Loucy (cell line): ENCODE data around the gene ACVRL1.
"Not testable (repeated sequence)": the region's sequence is repeated elsewhere in the genome, so short reads cannot be mapped to it uniquely, and the experiment has no call there.

Source experiments
- CTCF ChIP-seq: fragments of 200-600 bp; sonication (generic); conservative IDR thresholded peaks from 2 replicates; pipeline ENCODE4 v1.5.1; 2014; ENCODE audit warnings: mild to moderate bottlenecking, antibody characterized with exemption, low read length
- EZH2phosphoT487 ChIP-seq: fragments of 200-600 bp; IDR thresholded peaks from 2 replicates; pipeline ENCODE4 v1.6.1; 2018; ENCODE audit warnings: antibody characterized with exemption, mild to moderate bottlenecking, moderate library complexity, borderline replicate concordance

- TF ChIP-seq CTCF, EZH2phosphoT487: not testable (repeated sequence)
Observed at GRCh38 chr12:51885294-51886020, 21.8 kb upstream of the ACVRL1 start.
